B cell (primary cell): ENCODE data around the gene NFKBIA. TPM values are rescaled to one million over a fixed set of nuclear protein-coding genes. Genes with fewer than 3 reads are reported as not detected.

ENCODE experiments used
- ATAC-seq: fragments of 200-7000 bp; cut with Tn5 transposase; one replicate; pipeline ENCODE4 v1.10.0; 2021; ENCODE audit warnings: low read depth, mild to moderate bottlenecking, moderate number of reproducible peaks, moderate library complexity
- CTCF ChIA-PET: fragments of 350-600 bp; sonication (Branson Sonifier 250); formaldehyde crosslinking; loops from one replicate; lab custom pipeline; 2021; ENCODE audit warnings: antibody characterized with exemption, inconsistent platforms; lab: Charles Lee
- POLR2A ChIA-PET: fragments of 350-600 bp; sonication (Branson Sonifier 250); formaldehyde crosslinking; loops from one replicate; lab custom pipeline; 2021; ENCODE audit warnings: antibody characterized with exemption; lab: Charles Lee
- DNase-seq: peaks from one replicate; pipeline ENCODE4 v3.0.0; 2013
- H2AFZ ChIP-seq: 2 replicates; pipeline ENCODE4 v1.6.1; 2012; ENCODE audit warnings: mild to moderate bottlenecking, low read depth, low read length; ENCODE audit not compliant: insufficient read depth, poor library complexity, severe bottlenecking
- H3K27ac ChIP-seq, 2 donors: 1 replicate in 1 of 2; 2 replicates in 1 of 2; pipeline ENCODE4 v1.5.1; 2012 to 2013; ENCODE audit warnings: low read length in 2 of 2, mild to moderate bottlenecking in 2 of 2, moderate library complexity in 1 of 2
- H3K27me3 ChIP-seq, 4 experiments: fragments of 200-600 bp in 1 of 4; sonication (generic) in 1 of 4; replicated peaks in 1 of 4; 1 replicate in 2 of 4; 2 replicates in 2 of 4; pipeline versions ENCODE4 v1.6.1 to v1.7.0; 2013 to 2016; ENCODE audit warnings: low read length in 3 of 4, mild to moderate bottlenecking in 2 of 4, mixed read lengths in 1 of 4, moderate library complexity in 1 of 4; ENCODE audit not compliant: insufficient read depth in 4 of 4, control insufficient read depth in 3 of 4; ENCODE audit errors: control extremely low read depth in 1 of 4
- H3K36me3 ChIP-seq, 2 experiments: replicated peaks in 1 of 2; 1 replicate in 1 of 2; 2 replicates in 1 of 2; pipeline versions ENCODE4 v1.6.1 to v1.7.1; 2013; ENCODE audit warnings: low read length in 1 of 2; ENCODE audit not compliant: insufficient read depth in 2 of 2, control insufficient read depth in 1 of 2; ENCODE audit errors: control extremely low read depth in 1 of 2, extremely low read depth in 1 of 2
- H3K4me1 ChIP-seq, 2 donors: fragments of 200-600 bp in 1 of 2; sonication (generic) in 1 of 2; 1 replicate in 1 of 2; 2 replicates in 1 of 2; pipeline versions ENCODE4 v1.5.1 to v1.6.1; 2013 to 2017; ENCODE audit warnings: low read length in 2 of 2; ENCODE audit not compliant: control insufficient read depth in 2 of 2, insufficient read depth in 2 of 2
- H3K4me2 ChIP-seq: replicated peaks from 2 replicates; pipeline ENCODE3; 2012; ENCODE audit warnings: mild to moderate bottlenecking, low read depth, low read length; ENCODE audit not compliant: poor library complexity, severe bottlenecking
- H3K4me3 ChIP-seq, 5 experiments: fragments of 200-600 bp in 1 of 5; sonication (generic) in 1 of 5; 1 replicate in 3 of 5; 2 replicates in 2 of 5; pipeline versions ENCODE4 v1.5.1 to v1.7.0; 2011 to 2016; ENCODE audit warnings: low read length in 4 of 5, mild to moderate bottlenecking in 4 of 5, low read depth in 2 of 5, control low read depth in 1 of 5, moderate library complexity in 1 of 5; ENCODE audit not compliant: insufficient read depth in 1 of 5; ENCODE audit errors: control extremely low read depth in 1 of 5, extremely low read depth in 1 of 5
- H3K79me2 ChIP-seq: fragments of 200-600 bp; sonication (generic); one replicate; pipeline ENCODE4 v1.6.0; 2016; ENCODE audit warnings: low read length; ENCODE audit not compliant: control insufficient read depth, insufficient read depth
- H3K9ac ChIP-seq: fragments of 200-600 bp; sonication (generic); 2 replicates; pipeline ENCODE4 v1.6.1; 2017; ENCODE audit warnings: mild to moderate bottlenecking, low read length, moderate library complexity
- H3K9me3 ChIP-seq, 3 donors: one replicate each; pipeline versions ENCODE4 v1.6.1 to v1.7.1; 2013; ENCODE audit warnings: low read length in 2 of 3; ENCODE audit not compliant: control insufficient read depth in 2 of 3, insufficient read depth in 1 of 3; ENCODE audit errors: control extremely low read depth in 1 of 3
- H4K20me1 ChIP-seq: 2 replicates; pipeline ENCODE4 v1.6.0; 2012; ENCODE audit warnings: mild to moderate bottlenecking, low read length; ENCODE audit not compliant: insufficient read depth, control insufficient read depth, poor library complexity, severe bottlenecking
- H3K27ac Mint-ChIP-seq: one replicate; pipeline ENCODE4 v1.8.0; 2021; ENCODE audit warnings: mixed read lengths
- H3K27me3 Mint-ChIP-seq: one replicate; pipeline ENCODE4 v1.8.0; 2021; ENCODE audit warnings: mixed read lengths
- H3K4me1 Mint-ChIP-seq: one replicate; pipeline ENCODE4 v1.8.0; 2021; ENCODE audit warnings: mixed read lengths
- H3K4me3 Mint-ChIP-seq: one replicate; pipeline ENCODE4 v1.8.0; 2021; ENCODE audit warnings: mixed read lengths
- H3K9me3 Mint-ChIP-seq: one replicate; pipeline ENCODE4 v1.8.0; 2022; ENCODE audit warnings: mixed read lengths; ENCODE audit not compliant: insufficient read depth
- CTCF ChIP-seq: fragments of 200-600 bp; IDR thresholded peaks from one replicate; pipeline ENCODE4 v1.8.0; 2022; ENCODE audit warnings: antibody characterized with exemption, mild to moderate bottlenecking
- EZH2 ChIP-seq: IDR thresholded peaks from 2 replicates; pipeline ENCODE4 v1.6.1; 2012; ENCODE audit warnings: borderline replicate concordance, low read depth, mild to moderate bottlenecking, moderate library complexity, low read length; ENCODE audit not compliant: insufficient read depth, poor library complexity, severe bottlenecking
- WGBS: methylation state at CpG from one replicate; pipeline ENCODE4 v1.1.5; 2013; ENCODE audit warnings: missing lambda C conversion rate; ENCODE audit not compliant: insufficient coverage; 5-methylcytosine and 5-hydroxymethylcytosine counted together
- intact Hi-C: fragments of 100-400 bp; cut with micrococcal nuclease; formaldehyde crosslinking; loops from one replicate; pipeline ENCODE4 v1.10.0; 2022
- polyA plus RNA-seq: library from polyadenylated mRNA; depleted of rRNA; stranded (reverse); fragments of >200 nt; gene quantifications from 2 replicates; pipeline ENCODE4 v1.2.3, GENCODE V29; 2012
- total RNA-seq, 2 donors: library from RNA; stranded (reverse); fragments of 120-200 nt in 1 of 2; gene quantifications; 1 replicate in 1 of 2; 2 replicates in 1 of 2; pipeline versions ENCODE4 v1.2.3 to v1.2.4, GENCODE V29; 2013 to 2022

Gene NFKBIA
- total and polyA plus RNA-seq, 2 donors (not counting 1 experiment from before 2014, with no cell fraction given) = 308 to 3,195 TPM

GRCh38 chr14:35387713-35388579 is 16.6 kb downstream of the NFKBIA start:
- H3K27ac ChIP-seq = no peak overlapping the region
- H3K4me2 ChIP-seq = no peak overlapping the region
- Mint-ChIP-seq H3K27ac (no peak overlapping the region), H3K9me3 (no peaks in the 10 kb centered on the region), H3K27me3 (no peaks in the 10 kb centered on the region), H3K4me1 (no peaks in the 10 kb centered on the region), H3K4me3 (no peak overlapping the region)
- no peak overlapping the region for H3K4me3 ChIP-seq
- intact Hi-C loops = no loop called here
- no peaks in the 10 kb centered on the region for H3K4me1 ChIP-seq
- no peaks in the 10 kb centered on the region for H3K36me3 ChIP-seq
- CTCF ChIA-PET = no interaction called here
- H3K9me3 ChIP-seq = no peaks in the 10 kb centered on the region
- H3K79me2 ChIP-seq = no peaks in the 10 kb centered on the region
- TF ChIP-seq CTCF = no peak
- TF ChIP-seq EZH2 = no peak
- WGBS = 97% methylated on average over 12 of the region's 14 CpGs
- POLR2A ChIA-PET = no interaction called here
- H4K20me1 ChIP-seq = no peaks in the 10 kb centered on the region
- no peak overlapping the region for H3K9ac ChIP-seq
- DNase-seq (no peak), ATAC-seq (no peak)
- H3K27me3 ChIP-seq = no peaks in the 10 kb centered on the region
- no peak overlapping the region for H2AFZ ChIP-seq

GRCh38 chr14:35387219-35387618 is 17.3 kb downstream of the NFKBIA start:
- intact Hi-C loops = no loop called here
- H3K4me3 ChIP-seq = no peak overlapping the region
- no peak overlapping the region for H2AFZ ChIP-seq
- ATAC-seq (no peak), DNase-seq (no peak)
- no peaks in the 10 kb centered on the region for H3K4me1 Mint-ChIP-seq
- no peak overlapping the region for H3K27ac Mint-ChIP-seq
- TF ChIP-seq CTCF (no peak), EZH2 (no peak)
- no peaks in the 10 kb centered on the region for H3K4me1 ChIP-seq
- no peaks in the 10 kb centered on the region for H3K27me3 ChIP-seq
- POLR2A ChIA-PET = no interaction called here
- H3K4me3 Mint-ChIP-seq = no peak overlapping the region
- WGBS = 100% methylated on average over 5 of the region's 7 CpGs
- H3K27me3 Mint-ChIP-seq = no peaks in the 10 kb centered on the region
- no peaks in the 10 kb centered on the region for H4K20me1 ChIP-seq
- H3K9ac ChIP-seq = no peak overlapping the region
- H3K9me3 ChIP-seq = no peaks in the 10 kb centered on the region
- no peak overlapping the region for H3K27ac ChIP-seq
- no peaks in the 10 kb centered on the region for H3K36me3 ChIP-seq
- CTCF ChIA-PET = no interaction called here
- no peaks in the 10 kb centered on the region for H3K9me3 Mint-ChIP-seq
- H3K79me2 ChIP-seq = no peaks in the 10 kb centered on the region
- H3K4me2 ChIP-seq = no peak overlapping the region
